GM19043 (cell line): ENCODE data around the gene DHX35.

Experiments used
- ATAC-seq: cut with Tn5 transposase; IDR thresholded peaks from one replicate; pipeline ENCODE4 v1.9.1; 2021; ENCODE audit warnings: low read depth; ENCODE audit not compliant: unreplicated experiment

The DHX35 gene

DNA sequence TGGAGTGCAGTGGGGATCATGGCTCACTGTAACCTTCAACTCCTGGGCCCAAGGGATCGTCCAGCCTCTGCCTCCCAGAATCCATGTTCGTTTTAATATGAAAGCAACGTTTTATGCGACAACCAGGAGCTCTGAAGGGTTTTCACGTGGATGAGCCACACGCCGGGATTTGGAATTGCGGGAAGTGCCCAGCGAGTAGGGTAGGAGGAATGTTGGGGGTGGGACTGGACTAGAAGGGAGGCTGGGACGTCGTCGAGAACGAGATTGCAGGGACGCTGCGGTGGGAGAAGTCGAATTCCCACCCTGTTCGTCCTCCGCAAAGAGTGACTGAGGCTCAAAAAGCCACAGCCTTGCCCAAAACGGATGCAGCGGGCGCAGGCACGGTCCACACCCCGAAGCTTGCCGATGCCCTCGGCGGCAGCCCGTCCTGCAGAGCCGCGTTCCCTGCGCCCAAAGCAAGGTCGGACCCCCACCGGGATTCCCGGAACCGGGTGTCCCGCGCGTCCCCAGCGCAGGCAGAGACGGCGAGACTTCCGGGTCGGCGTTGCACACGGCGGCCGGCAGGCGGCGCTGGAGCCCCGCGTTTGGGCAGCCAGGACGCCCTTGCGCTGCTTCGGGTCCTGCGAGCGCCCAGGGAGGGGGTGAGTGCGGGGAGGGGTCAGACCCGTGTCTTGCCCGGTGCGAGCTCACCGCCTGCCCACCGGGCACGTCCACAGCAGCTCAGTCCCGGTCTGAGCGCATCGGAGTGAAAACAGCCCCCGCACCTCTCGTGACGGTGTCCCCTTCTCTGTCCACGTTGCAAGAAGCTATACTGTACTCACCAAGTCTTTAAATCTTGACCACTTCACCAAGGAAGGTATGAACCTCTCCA, 87.8 kb downstream of the DHX35 start:
- ATAC-seq, result peak; percentile 76

- ATAC-seq, result no peak
These were observed 88.4 kb downstream of the DHX35 start for GRCh38 chr20:39050555-39050902.

- no peak for ATAC-seq
These were observed 90.5 kb downstream of the DHX35 start for GRCh38 chr20:39052676-39053075.

DNA sequence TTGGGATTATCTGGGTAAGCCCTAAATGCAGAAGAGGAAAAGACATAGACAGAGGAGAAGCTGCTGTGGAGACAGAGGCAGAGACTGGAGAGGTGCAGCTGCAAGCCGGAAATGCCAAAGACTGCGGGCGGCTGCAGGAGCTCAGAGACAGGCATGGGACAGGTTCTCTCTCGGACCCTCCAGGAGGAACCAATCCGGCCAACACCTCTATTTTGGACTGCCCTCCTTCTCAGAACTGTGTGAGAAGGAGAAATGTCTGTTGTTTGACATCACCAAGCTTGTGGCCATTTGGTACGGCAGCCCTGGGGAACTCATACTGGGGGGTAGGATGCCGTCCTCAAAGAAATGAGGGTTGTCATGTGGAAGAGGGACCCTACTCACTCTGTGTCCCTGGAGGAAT, 95.0 kb downstream of the DHX35 start:
- no peak for ATAC-seq

- ATAC-seq, result no peak
These were observed 95.8 kb downstream of the DHX35 start for GRCh38 chr20:39057911-39058310.

- ATAC-seq, result no peak
These were observed 96.9 kb downstream of the DHX35 start for GRCh38 chr20:39059036-39059435.

DNA sequence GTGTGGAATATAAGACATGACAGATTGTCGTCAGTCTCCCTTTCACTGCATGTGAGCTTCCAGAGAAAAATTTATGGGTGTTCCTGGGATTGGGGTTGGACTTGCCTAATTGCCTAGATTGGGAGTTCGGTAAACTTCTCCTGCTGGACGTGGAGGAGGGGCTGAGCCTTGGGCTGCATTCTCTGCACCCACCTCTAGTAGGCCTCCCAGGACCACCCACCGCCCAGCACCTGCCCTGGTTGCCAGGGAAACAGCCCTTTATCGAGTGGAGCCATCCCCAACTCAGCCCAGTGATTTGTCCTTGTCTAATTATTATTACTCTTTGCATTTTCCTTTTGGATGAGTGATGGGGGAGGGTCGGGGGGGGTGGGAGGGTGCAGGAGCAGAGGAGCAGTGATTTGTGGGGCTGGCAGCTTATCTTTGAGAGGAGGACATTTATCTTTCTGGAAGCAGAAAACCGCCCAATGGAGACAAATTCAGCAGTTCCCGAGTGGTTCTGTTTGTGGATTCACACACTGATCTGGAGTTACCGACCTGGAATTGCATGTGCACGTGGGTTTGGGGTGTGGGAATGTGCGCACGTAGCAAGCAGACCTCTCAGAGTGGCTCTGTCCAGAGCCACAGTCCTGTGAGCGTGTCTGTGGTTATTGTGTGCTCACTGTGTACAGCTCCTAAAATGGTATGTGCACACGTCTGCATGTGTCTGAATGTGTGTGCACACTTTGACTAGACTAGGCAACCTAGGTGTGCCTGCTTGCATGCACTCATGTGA, 104.5 kb downstream of the DHX35 start:
- ATAC-seq, result no peak

- ATAC-seq, result no peak
These were observed 105.5 kb downstream of the DHX35 start for GRCh38 chr20:39067526-39068216.

DNA sequence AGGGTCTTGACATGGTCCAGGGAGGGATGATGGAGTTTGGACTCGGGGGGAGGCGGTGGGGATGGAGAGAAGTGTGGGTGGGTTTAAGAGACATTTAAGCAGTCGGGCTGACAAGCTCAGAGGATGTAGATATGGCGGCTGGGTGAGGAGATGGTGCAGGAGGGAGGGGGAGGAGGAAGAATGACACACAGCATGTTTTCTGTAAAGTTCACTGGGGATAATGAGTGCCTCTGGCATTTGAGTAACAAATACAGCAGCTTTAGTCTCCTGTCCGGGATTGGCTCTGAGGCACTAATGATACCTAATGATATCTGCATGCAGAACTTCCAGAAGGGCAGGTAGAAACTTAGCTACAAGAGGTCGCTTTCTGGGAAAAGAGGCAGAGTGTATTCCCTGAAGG, 107.8 kb downstream of the DHX35 start:
- ATAC-seq, result no peak

- ATAC-seq, result no peak
These were observed 108.5 kb downstream of the DHX35 start for GRCh38 chr20:39070484-39071231.

- ATAC-seq, result no peak
These were observed 110.0 kb downstream of the DHX35 start for GRCh38 chr20:39072132-39072531.

GRCh38 chr20:39072653-39073052, 110.5 kb downstream of the DHX35 start:
- no peak for ATAC-seq

DNA sequence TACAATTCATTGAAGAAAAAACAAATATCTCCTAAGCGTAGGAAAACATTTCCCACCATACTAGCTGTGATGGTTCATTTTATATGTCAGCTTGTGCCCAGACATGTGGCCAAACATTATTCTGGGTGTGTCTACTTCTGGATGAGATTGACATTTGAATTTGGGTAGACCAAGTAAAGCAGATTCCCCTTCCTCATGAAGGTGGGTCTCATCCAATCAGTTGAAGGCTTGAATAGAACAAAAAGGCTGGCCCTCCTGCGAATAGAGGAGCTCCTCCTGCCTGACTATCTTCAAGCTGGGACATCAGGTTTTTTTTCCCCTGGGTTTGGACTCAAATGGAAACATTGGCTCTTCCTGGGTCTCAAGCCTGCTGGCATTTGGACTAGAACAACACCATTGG, 113.6 kb downstream of the DHX35 start:
- no peak for ATAC-seq

- ATAC-seq, result no peak
These were observed 114.8 kb downstream of the DHX35 start for GRCh38 chr20:39076958-39077357.

DNA sequence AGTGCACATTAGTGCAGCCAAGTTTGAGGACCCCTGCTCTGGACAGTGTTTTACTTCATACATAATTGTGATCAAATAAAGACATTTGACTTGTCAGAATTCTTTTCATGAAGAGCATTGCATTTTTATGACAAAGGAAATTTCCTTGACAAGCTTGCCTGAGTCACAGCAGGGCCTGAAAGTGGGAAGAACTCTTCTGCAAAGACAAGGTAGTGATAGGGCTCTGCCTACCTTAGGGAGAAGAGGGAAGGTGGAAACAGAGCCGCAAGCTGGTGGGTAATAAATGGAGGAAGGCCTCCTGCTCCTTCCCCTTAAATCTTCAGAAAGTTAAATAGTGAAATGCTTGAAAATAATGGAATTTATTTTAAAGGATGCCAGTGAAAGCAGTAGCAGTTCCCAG, 118.2 kb downstream of the DHX35 start:
- ATAC-seq, result no peak

- ATAC-seq, result peak; percentile 55
These were observed 119.1 kb downstream of the DHX35 start for GRCh38 chr20:39081255-39081654.

DNA sequence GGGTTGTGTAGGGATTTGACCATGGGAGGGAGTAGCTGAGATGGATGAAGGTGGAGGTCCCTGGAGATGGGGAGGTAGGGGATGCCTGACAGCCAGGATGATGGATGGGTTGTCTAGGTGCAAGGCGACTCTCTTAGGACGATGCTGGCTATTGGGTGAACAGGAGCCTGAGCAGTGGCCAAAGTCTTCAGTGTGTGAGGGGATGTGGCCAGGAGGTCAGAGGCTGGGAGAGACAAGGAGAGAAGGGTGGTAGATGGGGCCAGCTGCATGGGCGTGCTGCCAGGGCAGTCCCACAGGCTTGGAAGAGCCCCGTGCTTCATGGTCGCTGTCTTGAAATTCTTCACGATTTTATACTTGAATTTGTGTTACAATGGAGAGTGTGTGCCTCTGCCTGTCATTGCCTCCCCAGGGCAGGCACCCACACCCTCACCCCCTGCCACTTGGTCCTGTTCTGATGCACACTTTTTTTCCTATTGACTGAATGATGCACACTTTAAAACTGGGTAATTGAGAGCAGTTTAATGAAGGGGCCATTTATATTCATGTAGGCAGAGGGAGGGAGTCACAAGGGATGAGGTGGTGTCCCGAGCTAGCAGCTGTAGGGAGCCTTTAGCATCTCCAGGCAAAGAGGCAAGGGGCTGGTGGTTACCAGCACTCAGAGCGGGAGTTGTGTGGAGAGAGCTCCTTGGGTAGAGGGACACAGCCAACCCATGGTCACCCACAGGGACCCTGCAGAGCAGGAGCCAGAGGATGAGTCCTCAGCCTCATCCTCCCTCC, 120.7 kb downstream of the DHX35 start:
- ATAC-seq, result no peak

- ATAC-seq, result no peak
These were observed 121.6 kb downstream of the DHX35 start for GRCh38 chr20:39083761-39084160.

DNA sequence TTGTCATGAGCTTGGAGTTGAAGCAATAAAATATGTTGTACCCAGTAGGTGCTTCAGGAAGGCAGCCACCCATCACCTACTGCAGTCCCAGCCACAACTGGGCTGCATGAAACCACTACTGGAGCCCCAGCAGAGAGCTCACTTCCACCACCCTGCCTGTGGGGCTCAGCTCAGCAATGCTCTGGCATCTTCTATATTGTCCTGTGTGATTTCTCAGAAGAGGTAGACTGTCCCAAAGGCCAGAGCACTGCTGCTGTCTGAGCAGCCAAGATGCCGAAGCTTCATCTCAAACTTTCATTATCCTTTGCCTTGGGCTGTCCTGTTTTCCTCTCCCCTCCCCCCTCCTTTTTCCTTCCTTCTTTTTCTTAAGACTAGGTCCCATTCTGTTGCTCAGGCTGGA, 126.9 kb downstream of the DHX35 start:
- no peak for ATAC-seq
